GM19238 (cell line): Measurements from ENCODE around the gene IL6ST.
A peak's percentile ranks its signal among the peaks of the same experiment; 100 is the strongest.

Experiments
- DNase-seq: peaks from one replicate; pipeline ENCODE4 v3.0.0; 2011; ENCODE audit warnings: low spot score; ENCODE audit not compliant: insufficient read length

The IL6ST gene

GRCh38 chr5:55921617-55922016, 73.1 kb downstream of the IL6ST start:
- DNase-seq, result no peak

DNA sequence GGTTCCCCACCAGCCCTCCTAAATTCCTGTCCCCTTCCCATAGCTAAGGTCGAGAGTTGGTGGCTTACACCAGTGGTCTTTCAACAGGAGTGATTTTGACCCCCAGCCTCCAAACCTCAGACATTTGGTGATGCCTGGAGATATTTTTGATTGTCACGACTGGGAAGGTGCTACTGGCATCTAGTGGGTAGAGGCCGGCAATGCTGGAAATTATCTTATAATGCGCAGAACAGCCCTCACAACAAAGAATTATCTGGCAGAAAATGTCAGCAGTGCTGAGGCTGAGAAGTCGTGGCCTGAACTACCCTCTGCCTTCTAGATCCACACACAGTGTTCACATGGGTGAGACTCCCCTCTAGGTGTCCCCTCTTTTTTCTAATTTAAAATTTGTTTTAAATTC, 74.0 kb downstream of the IL6ST start:
- DNase-seq, result no peak

DNA sequence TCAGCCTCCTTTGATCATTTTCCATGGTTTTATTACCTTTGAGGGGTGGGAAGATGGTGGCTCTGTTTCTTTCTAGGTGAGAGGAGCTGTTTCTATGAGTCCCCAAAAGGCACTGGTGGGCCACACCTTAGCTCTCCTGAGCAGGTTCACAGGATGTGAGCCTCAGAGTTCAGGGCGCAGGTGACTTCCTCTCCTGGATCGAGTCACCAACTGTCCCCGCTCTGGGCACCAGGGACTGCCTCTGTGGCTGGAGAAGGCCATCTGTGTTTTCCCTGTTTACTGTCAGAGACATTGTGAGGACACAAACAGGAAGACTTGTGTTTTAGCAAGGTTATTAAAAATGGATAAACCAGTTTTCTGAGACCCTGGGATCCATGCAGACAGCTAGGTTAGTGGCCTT, 75.1 kb downstream of the IL6ST start:
- no peak for DNase-seq

DNA sequence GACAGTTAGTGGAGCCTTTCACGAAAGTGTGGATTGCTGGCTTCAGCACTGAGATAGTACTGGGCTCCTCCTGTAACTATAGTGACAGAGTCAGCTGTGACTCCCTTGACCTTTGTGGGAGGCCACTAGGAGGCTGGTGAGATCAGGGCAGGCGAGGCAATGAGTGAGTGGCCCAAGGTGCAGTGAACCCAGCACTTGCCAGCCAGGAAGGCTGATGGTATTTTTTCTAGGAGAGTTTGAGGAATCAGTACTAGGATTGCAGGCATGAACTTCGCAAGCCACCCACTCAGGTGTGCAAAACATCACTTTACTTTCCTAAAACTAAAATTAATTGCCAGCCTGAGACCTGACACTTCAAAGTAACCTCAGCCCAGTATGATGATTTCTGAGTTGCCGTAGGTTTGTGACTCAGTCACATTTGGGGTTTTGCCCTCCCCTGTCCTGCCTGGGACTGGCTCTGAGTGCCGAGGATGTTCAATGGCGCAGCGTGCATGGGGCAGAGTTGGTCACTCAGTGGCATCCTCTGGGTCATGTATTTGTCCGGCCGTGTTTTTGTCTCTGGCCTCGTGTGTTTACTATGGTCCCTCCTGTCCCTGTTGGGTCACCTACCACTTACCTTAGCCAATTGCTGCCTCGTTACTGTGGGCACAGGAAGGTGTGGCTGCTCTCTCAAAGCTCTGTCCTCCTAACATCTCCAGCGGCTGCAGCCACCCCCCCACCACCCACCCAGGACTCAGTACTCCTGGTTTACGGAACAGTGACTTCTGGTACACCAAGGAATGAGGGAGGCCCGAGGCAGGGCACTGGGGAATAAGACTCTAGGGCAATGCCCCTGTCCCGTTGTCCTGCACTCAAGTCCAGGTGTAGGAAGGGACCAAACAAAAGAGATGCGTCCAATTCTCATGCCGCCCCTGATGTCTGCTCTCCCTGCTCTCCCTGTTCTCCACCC, 76.4 kb downstream of the IL6ST start:
- DNase-seq, result no peak

GRCh38 chr5:55917402-55918086, 77.2 kb downstream of the IL6ST start:
- no peak for DNase-seq

DNA sequence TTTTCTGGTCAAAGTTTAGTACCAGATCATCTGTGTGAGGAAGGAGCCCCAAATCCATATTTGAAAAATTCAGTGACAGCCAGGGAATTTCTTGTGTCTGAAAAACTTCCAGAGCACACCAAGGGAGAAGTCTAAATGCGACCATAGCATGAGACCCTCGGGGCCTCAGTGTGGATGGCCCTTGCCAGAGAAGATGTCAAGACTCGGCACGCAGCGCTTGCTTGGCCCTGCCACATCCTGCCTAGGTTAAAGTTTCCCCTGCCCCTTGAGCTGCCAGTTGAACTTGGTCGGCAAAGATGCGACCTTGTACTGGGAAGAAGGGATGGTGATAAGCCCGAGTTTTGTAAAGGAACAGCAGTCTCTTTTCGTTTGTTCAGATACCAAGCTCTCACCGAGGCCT, 77.8 kb downstream of the IL6ST start:
- no peak for DNase-seq

DNA sequence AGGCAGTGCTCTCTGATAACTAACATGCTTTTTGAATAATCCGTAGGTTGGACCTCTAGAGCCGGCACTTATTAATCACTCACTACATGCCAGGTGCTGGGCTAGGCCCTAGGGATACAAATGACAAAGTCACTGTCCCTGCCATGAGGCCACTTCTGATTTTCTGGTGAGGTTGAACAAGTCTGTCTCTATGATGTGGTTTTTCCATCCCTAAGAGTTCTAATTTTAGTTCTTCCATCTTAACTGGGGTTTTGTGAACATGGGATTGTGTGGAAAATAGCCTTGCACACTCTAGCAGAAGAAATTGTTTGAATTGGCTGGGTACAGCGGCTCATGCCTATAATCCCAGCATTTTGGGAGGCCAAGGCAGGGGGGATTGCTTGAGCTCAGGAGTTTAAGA, 79.0 kb downstream of the IL6ST start:
- DNase-seq, result no peak

DNA sequence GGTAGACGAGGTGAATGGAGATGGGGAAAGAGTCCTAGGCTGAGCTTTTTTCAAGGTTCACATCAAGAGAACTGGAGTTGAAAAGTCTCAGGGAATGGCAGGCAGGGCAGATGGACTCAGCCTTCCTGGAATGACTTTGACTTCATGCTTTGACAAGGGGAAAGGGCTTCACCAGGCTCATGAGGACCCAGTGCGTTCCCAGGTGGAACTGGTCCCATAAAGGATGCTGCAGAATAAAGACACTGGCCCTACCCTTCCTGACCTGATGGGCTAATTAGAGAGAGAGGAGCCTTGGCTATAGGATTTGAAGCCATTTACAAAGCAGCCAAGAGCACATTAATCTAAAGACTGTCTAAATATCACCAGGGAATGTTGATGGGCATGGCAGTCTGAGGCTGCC, 79.8 kb downstream of the IL6ST start:
- no peak for DNase-seq

DNA sequence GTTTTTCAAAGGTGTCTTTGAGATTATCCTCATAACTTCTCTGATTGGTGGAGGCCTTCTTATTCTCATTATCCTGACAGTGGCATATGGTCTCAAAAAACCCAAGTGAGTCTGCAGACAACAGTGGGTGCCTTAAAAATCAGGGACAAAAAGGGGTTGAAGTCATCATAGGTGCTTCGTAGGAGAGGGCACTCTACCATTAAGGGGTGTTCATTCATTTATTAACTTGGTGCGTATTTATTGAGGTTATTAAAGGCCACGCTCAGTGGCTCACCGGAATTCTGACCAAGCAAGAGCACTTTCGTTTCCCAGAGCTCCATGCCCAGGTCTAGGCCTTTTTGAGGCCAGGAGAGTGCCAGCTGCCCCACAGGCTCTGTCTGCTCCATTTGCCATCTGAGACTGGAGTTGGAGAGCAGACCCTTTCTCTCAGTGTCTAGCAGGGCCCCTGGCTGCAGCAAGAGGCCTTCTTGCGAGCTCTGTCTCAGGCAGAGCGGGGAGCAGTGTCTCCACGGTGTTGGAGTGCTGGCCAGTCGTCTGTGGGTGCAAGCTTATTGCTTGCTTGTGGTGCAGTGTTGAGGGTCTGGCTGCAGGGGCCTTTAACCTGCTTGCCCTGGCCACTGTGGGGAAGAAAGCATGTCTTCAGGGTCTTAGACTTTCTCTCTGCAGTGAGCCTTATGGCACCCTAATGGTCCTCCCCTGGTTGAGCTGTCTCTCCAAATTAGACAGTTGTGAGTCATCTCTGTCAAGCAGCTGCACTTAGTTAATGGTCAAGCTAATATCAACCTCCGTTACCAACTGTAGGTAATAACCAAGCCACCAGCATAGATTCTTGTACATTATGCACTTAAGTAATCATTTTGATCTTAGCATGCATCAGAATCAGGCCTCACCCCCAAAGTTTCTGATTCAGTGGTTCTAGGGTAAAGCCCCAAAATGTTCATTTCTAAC, 81.0 kb downstream of the IL6ST start:
- no peak for DNase-seq

DNA sequence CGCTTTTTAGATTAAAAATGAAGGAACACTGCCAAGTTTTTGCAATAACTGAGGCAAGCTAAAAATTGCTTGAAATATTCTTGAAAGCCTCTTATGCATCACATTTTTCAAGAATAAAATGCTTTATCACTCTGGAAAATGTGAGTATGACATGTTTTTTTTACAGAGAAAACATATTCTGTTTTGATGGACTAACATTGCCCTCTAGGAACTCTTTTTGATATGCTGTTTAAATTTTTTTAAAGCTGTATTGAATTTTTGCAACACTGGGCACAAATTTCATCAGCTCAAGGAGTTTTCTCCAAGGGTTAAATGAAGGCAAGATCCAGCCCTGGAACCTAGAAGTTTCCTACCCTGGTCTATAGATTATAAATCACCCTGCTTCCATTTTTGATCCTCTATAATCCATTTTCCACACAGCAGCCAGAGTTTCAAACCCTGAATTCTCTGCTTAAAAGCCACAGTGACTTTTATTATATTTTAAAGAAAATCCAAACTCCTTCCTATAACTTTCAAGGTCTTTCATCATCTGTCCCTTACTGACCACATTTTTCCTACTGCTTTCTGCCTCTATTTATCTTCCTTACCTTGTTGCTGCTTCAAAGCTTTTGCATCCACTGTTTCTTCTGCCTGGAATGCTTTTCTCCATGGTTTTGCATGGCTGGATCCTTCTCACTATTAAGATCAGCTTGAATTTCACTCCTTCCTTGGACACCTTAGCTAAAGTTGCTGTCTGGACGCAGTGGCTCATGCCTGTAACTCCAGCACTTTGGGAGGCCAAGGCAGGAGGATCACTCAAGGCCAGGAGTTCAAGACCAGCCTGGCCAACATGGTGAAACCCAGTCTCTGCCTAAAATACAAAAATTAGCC, 82.7 kb downstream of the IL6ST start:
- no peak for DNase-seq

GRCh38 chr5:55908804-55909203, 86.0 kb downstream of the IL6ST start:
- no peak for DNase-seq

DNA sequence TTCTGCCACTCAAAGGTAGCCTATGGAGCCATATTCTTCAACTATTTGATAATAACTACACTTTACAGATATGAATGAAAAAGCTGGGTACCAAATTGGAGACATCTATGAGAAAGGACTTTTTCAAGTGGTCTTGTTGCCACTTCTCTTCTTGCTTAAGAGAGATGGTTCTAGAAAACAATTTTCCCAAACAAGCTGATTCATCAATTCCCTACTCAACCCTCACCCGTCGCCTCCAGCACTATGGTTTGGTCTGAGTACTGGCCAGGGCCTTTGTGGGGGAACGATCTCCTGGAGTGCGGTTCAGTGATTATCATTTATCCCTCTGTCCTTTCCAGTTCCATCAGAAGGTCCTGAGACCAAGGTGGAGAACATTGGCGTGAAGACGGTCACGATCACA, 86.8 kb downstream of the IL6ST start:
- no peak for DNase-seq

GRCh38 chr5:55905251-55905650, 89.5 kb downstream of the IL6ST start:
- no peak for DNase-seq

- no peak for DNase-seq
Measured at GRCh38 chr5:55904152-55904551, 90.6 kb downstream of the IL6ST start.

- DNase-seq, result peak; percentile 50
Measured at GRCh38 chr5:55903121-55903701, 91.6 kb downstream of the IL6ST start.

DNA sequence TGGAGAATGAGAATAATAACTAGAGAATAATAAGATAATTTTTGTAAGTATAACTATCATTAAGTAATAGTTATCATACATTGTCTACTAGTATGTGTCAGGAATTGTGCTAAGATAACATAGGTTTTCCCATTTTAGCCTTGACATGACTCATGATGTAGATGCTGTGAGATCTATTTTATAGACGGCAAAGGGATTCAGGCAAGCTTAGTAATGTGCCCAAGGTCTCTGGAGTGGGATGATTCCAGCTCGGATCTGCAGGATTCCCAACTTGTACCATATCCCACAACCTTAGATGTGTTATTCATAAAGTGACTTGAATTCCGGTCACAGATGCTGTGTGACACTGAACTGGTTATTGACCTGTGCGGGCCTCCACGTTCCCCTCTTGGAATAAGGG, 92.1 kb downstream of the IL6ST start:
- DNase-seq, result no peak

- DNase-seq, result no peak
Measured at GRCh38 chr5:55900776-55901175, 94.0 kb downstream of the IL6ST start.

DNA sequence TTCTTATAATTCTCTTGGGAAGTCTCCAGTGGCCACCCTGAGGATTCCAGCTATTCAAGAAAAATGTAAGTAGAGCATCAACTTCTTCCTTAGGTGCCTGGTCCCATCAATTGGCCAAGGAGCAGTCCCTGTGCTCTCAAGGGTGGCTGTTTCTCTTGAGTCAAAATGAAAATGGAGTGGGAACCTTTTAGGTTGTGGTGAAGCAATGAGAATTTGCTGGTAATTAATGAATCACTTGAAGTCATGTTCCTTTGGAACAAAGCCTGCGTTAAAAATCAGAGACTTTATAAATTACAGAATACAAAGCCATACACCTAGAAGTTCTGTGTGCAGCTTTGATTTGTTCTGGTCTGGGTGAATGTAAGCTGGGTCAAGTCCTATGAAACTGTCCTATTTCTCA, 94.7 kb downstream of the IL6ST start:
- no peak for DNase-seq

GRCh38 chr5:55899344-55899743, 95.4 kb downstream of the IL6ST start:
- DNase-seq, result no peak

DNA sequence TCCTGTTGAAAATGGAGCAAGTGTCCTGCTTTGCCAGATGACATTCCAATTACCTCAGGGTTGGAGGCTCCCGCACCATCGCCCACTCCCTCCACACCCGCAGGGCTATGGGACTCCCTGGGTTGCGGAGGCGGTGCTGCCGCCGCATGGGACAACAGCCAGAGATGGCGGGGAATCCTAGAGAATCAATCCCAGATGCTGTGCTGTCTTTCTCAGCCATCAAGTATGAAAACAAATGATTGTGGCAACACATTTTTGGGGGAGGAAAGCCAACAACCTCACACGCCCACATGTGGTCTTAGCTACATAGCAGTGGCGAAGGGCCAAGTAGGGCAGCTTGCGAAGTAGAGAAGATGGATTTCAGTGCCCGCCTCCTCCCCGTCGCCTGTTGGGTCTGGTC, 96.9 kb downstream of the IL6ST start:
- DNase-seq, result no peak
